Omental fat pad (tissue), 4 donors: Measurements from ENCODE around the gene ARHGAP30. TPM values are rescaled to one million over a fixed set of nuclear protein-coding genes. Genes with fewer than 3 reads are reported as not detected.

ENCODE experiments used
- ATAC-seq: fragments of 150-250 bp; one replicate; pipeline ENCODE4 v1.9.1; 2016; ENCODE audit warnings: mild to moderate bottlenecking, moderate library complexity; ENCODE audit not compliant: low FRiP score
- DNase-seq: peaks from one replicate; pipeline ENCODE4 v3.0.0-alpha.2; 2019; ENCODE audit warnings: low spot score
- total RNA-seq, 4 donors: library from RNA; depleted of rRNA; stranded (reverse); fragments of >200 nt; gene quantifications; one replicate each; pipeline ENCODE4 v1.1.0, GENCODE V29; 2016
- TF ChIP-seq, protein P1 (sequence below), 3 donors: fragments of 450-650 bp; IDR thresholded peaks; one replicate each; pipeline ENCODE4 v1.5.1; 2016 to 2017; ENCODE audit warnings: antibody characterized with exemption in 3 of 3, mild to moderate bottlenecking in 3 of 3, moderate library complexity in 2 of 3

ARHGAP30 gene
- total RNA-seq, 4 donors from 2014 or later: 9.8 to 32.3 (median 24.7) TPM

DNA sequence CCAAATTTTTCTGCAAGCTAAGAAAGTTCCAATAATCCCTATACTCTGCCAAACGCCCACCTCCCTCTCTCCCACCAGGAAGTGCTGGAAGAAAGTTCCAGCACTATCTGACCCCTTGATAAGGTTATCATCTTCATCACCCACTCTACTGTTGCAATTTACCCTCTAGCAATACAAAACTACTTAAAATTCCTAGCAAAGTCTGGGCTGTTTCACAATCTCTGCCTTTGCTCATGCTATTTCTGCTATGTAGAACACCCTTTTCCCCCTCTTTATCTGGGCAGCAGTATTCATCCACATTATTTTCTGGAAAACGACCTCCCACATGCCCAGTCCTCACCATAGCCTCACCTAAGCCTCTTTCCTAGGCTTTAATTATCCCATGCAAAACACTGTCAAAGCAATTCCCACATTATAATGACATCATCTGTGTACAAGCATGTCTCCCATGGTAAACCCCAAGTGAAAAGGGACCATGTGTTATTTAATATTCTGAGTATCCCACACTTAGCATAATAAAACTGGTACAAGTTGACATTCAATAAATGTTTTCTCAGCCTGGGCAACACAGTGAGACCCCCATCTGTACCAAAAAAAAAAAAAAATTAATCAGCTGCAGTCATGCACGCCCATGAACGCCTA is 60.7 kb downstream of the ARHGAP30 start:
- ATAC-seq (peak; percentile 57), DNase-seq (no peak)
- TF ChIP-seq, protein P1, sequence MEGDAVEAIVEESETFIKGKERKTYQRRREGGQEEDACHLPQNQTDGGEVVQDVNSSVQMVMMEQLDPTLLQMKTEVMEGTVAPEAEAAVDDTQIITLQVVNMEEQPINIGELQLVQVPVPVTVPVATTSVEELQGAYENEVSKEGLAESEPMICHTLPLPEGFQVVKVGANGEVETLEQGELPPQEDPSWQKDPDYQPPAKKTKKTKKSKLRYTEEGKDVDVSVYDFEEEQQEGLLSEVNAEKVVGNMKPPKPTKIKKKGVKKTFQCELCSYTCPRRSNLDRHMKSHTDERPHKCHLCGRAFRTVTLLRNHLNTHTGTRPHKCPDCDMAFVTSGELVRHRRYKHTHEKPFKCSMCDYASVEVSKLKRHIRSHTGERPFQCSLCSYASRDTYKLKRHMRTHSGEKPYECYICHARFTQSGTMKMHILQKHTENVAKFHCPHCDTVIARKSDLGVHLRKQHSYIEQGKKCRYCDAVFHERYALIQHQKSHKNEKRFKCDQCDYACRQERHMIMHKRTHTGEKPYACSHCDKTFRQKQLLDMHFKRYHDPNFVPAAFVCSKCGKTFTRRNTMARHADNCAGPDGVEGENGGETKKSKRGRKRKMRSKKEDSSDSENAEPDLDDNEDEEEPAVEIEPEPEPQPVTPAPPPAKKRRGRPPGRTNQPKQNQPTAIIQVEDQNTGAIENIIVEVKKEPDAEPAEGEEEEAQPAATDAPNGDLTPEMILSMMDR (IDR thresholded peaks at IDR 0.05): no peak

DNA sequence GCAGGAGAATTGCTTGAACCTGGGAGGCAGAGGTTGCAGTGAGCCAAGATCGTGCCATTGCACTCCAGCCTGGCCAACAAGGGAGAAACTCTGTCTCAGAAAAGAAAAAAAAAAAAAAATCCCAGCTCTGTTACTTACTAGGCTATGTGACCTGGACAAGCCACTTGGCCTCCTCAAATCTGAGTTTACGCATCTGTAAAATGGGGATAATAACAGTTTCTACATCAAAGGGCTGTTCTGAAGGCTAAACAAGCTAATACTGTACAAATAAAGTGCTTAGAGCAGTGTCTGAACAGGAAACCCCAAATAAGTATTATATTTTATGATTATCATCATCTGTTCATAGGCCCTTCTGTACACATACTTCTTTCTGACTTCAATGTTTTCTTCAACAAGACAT is 62.3 kb downstream of the ARHGAP30 start:
- no peak for ATAC-seq
- TF ChIP-seq, protein P1 (IDR thresholded peaks at IDR 0.05): no peak

DNA sequence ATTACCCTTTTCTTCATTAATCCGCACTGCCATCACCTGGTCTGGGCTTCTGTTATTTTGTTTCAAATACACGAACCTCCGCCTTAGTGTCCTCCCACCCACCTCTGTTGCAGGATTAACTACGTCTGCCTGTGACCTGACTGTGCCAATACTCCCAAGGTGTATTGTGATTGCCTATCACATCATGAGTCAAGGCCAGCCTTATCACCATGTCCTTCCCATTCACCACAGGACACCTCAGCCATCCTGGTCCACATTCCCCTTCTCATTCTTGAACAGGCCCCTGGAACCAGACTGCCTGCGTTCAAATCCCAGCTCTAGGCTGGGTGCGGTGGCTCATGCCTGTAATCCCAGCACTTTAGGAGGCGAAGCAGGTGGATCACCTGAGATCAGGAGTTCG is 63.1 kb downstream of the ARHGAP30 start:
- TF ChIP-seq, protein P1 (IDR thresholded peaks at IDR 0.05): no peak
- no peak for ATAC-seq
- DNase-seq: no peak

More for the DNA sequence above, 62.3 kb downstream of the ARHGAP30 start:
- no peak for DNase-seq

DNA sequence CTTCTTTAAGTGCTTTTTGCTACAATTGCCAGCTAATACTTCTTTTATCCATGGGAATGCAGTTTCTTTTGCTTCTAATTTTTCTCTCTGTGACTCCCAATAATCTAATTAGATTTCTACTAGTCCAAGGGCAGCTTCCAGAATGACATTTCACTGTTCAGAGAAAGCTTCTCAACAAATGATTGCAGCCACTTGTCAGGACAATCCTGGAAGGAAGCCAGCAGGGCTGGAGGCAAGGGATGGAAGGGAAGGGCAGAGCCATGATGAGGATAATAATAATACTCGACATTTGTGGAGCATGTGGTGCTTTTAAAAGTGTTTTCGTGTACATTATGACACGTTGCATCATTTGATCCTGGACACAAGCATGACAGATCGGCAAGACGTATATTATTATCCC is 68.2 kb downstream of the ARHGAP30 start:
- ATAC-seq (no peak), DNase-seq (no peak)
- TF ChIP-seq, protein P1 (IDR thresholded peaks at IDR 0.05): no peak

- DNase-seq: no peak
- no peak for ATAC-seq
Measured at GRCh38 chr1:161000736-161001480, 68.8 kb downstream of the ARHGAP30 start.

GRCh38 chr1:160999376-160999775 is 70.3 kb downstream of the ARHGAP30 start:
- TF ChIP-seq, protein P1 (IDR thresholded peaks at IDR 0.05): no peak
- no peak for DNase-seq
- ATAC-seq: no peak

More at GRCh38 chr1:161000736-161001480, 68.8 kb downstream of the ARHGAP30 start:
- TF ChIP-seq, protein P1 (IDR thresholded peaks at IDR 0.05): no peak
